Right lobe of liver (tissue), 4 donors: ENCODE data around the gene KRT85.

ENCODE experiments used
- POLR2A ChIP-seq: fragments of 450-650 bp; IDR thresholded peaks from one replicate; pipeline ENCODE4 v1.6.1; 2017; ENCODE audit warnings: antibody characterized with exemption, mild to moderate bottlenecking
- TF ChIP-seq, protein P1 (sequence below), 4 donors: fragments of 200-600 bp in 3 of 4; fragments of 450-650 bp in 1 of 4; IDR thresholded peaks; one replicate each; pipeline versions ENCODE4 v1.5.1 to v1.8.0; 2016 to 2022; ENCODE audit warnings: antibody characterized with exemption in 4 of 4, mild to moderate bottlenecking in 2 of 4
- donor health status: DM: no; HTN: no; CAD: no.
- donor health status: DM: no; HTN: no; CAD: no.
- donor health status: DM: no; HTN: yes; CAD: no.

DNA sequence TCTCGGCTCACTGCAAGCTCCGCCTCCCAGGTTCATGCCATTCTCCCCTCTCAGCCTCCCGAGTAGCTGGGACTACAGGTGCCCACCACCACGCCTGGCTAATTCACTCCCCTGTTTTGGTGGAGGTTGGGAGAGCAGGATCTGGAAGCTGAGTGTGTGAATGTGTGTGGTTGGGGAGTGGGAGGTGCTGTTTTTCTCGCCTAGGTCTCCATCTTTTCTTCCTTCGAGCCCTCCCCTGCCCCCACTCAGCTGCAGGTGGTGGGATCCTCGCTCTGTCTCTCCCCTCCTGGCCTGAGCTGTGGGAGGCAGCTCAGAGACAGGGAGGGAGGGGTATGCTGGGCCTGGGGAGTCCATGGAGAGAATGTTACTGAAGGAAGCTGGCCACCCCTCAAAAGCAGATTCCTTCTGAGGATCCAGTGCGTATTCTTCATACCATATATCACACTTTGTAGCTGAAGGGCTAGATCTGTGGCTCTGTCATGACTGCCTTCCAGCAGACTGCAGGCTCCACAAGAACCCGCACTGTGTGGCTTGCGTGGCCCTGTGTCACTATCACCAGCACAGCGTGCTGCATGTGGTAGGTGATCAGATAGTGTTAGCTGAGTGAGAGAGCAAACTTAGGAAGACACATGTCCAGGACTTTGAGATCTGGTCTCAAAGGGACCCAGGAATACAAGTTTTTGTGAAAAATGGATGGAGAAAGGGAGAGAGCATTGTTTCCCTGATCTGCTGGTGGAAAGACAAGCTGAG lies 48.9 kb downstream of the KRT85 start:
- TF ChIP-seq, protein P1, sequence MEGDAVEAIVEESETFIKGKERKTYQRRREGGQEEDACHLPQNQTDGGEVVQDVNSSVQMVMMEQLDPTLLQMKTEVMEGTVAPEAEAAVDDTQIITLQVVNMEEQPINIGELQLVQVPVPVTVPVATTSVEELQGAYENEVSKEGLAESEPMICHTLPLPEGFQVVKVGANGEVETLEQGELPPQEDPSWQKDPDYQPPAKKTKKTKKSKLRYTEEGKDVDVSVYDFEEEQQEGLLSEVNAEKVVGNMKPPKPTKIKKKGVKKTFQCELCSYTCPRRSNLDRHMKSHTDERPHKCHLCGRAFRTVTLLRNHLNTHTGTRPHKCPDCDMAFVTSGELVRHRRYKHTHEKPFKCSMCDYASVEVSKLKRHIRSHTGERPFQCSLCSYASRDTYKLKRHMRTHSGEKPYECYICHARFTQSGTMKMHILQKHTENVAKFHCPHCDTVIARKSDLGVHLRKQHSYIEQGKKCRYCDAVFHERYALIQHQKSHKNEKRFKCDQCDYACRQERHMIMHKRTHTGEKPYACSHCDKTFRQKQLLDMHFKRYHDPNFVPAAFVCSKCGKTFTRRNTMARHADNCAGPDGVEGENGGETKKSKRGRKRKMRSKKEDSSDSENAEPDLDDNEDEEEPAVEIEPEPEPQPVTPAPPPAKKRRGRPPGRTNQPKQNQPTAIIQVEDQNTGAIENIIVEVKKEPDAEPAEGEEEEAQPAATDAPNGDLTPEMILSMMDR (IDR thresholded peaks at IDR 0.05) = no peak
- TF ChIP-seq POLR2A = no peak
